ENCODE data around the gene FOXO1.
"Not testable (repeated sequence)": the region's sequence is repeated elsewhere in the genome, so short reads cannot be mapped to it uniquely, and the experiment has no call there.

FOXO1 gene

GRCh38 chr13:40668335-40668734 lies 1.9 kb upstream of the FOXO1 start:
- CTCF ChIA-PET = interaction anchor here (1.1 to 2.8 kb wide), 2 partner anchors 14 to 726 kb away, joined by 5 to 16 read pairs; no protein-coding TSS in a partner anchor
- peak; percentile 35 for TF ChIP-seq CTCF (IDR thresholded peaks at IDR 0.05; ENCODE audit: insufficient read depth, low read length, missing control alignments)
- POLR2A ChIA-PET = no interaction called here
- H3K4me3 ChIP-seq (ENCODE audit: low read depth, low read length) = no peak overlapping the region
- no peak for DNase-seq (ENCODE audit: low read depth, low spot score)

- no peak for DNase-seq (ENCODE audit: low read depth, low spot score)
- no peak for TF ChIP-seq CTCF (IDR thresholded peaks at IDR 0.05; ENCODE audit: insufficient read depth, low read length, missing control alignments)
- CTCF ChIA-PET = interaction anchor here (1.1 to 2.8 kb wide), 2 partner anchors 15 to 725 kb away, joined by 5 to 16 read pairs; no protein-coding TSS in a partner anchor
- POLR2A ChIA-PET = no interaction called here
- peak overlapping the region; percentile 67 for H3K4me3 ChIP-seq (ENCODE audit: low read depth, low read length)
Observed at GRCh38 chr13:40667622-40667978, 1.2 kb upstream of the FOXO1 start.

- ChIA-PET POLR2A (no interaction called here), CTCF (interaction anchor here (1.1 to 2.8 kb wide), 2 partner anchors 15 to 725 kb away, joined by 5 to 16 read pairs; no protein-coding TSS in a partner anchor)
- no peak for TF ChIP-seq CTCF (IDR thresholded peaks at IDR 0.05; ENCODE audit: insufficient read depth, low read length, missing control alignments)
- peak overlapping the region; percentile 67 for H3K4me3 ChIP-seq (ENCODE audit: low read depth, low read length)
- no peak for DNase-seq (ENCODE audit: low read depth, low spot score)
Observed at GRCh38 chr13:40666933-40667621, 636 bp upstream of the FOXO1 start.

- no peak for DNase-seq (ENCODE audit: low read depth, low spot score)
- no peak for TF ChIP-seq CTCF (IDR thresholded peaks at IDR 0.05; ENCODE audit: insufficient read depth, low read length, missing control alignments)
- ChIA-PET CTCF (interaction anchor here (0.9 to 1.1 kb wide), 2 partner anchors 596 to 723 kb away, joined by 3 to 4 read pairs; no protein-coding TSS in a partner anchor), POLR2A (interaction anchor here (0.7 to 0.9 kb wide), 2 partner anchors 10 to 12 kb away, joined by 3 to 5 read pairs; no protein-coding TSS in a partner anchor)
- peak overlapping the region; percentile 62 for H3K4me3 ChIP-seq (ENCODE audit: low read depth, low read length)
Observed at GRCh38 chr13:40665126-40666044, 1.1 kb downstream of the FOXO1 start.

GRCh38 chr13:40664350-40665125 lies 1.9 kb downstream of the FOXO1 start:
- CTCF ChIA-PET = interaction anchor here (0.9 to 1.4 kb wide), 3 partner anchors 10 to 722 kb away, joined by 3 read pairs; no protein-coding TSS in a partner anchor
- DNase-seq (ENCODE audit: low read depth, low spot score) = no peak

GRCh38 chr13:40664100-40664349 lies 2.4 kb downstream of the FOXO1 start:
- peak overlapping the region; percentile 60 for H3K4me3 ChIP-seq (ENCODE audit: low read depth, low read length)
- POLR2A ChIA-PET; DNase-seq (ENCODE audit: low read depth, low spot score): not testable (repeated sequence)
- CTCF ChIA-PET = interaction anchor here (1.0 to 1.4 kb wide), 2 partner anchors 10 to 112 kb away, joined by 3 read pairs; no protein-coding TSS in a partner anchor

More at GRCh38 chr13:40664350-40665125, 1.9 kb downstream of the FOXO1 start:
- no peak for TF ChIP-seq CTCF (IDR thresholded peaks at IDR 0.05; ENCODE audit: insufficient read depth, low read length, missing control alignments)
- POLR2A ChIA-PET = interaction anchor here (0.7 to 0.9 kb wide), 2 partner anchors 9 to 12 kb away, joined by 3 to 5 read pairs; no protein-coding TSS in a partner anchor
- H3K4me3 ChIP-seq (ENCODE audit: low read depth, low read length) = peak overlapping the region; percentile 60
